Airway epithelial cell (primary cell): ENCODE measurements around the gene HRC. TPM values are rescaled to one million over a fixed set of nuclear protein-coding genes. Genes with fewer than 3 reads are reported as not detected.

Experiments used
- total RNA-seq: library from RNA; depleted of rRNA; stranded (reverse); fragments of >200 nt; gene quantifications from 2 replicates; pipeline ENCODE4 v1.2.3, GENCODE V29; 2015

The HRC gene
- not detected in 2 replicates for total RNA-seq

GRCh38 chr19:49155005-49155819 is at the start of gene HRC:
HRC (minus strand) TSS chr19:49155396; CDS start chr19:49155237, 159 bp downstream.

DNA sequence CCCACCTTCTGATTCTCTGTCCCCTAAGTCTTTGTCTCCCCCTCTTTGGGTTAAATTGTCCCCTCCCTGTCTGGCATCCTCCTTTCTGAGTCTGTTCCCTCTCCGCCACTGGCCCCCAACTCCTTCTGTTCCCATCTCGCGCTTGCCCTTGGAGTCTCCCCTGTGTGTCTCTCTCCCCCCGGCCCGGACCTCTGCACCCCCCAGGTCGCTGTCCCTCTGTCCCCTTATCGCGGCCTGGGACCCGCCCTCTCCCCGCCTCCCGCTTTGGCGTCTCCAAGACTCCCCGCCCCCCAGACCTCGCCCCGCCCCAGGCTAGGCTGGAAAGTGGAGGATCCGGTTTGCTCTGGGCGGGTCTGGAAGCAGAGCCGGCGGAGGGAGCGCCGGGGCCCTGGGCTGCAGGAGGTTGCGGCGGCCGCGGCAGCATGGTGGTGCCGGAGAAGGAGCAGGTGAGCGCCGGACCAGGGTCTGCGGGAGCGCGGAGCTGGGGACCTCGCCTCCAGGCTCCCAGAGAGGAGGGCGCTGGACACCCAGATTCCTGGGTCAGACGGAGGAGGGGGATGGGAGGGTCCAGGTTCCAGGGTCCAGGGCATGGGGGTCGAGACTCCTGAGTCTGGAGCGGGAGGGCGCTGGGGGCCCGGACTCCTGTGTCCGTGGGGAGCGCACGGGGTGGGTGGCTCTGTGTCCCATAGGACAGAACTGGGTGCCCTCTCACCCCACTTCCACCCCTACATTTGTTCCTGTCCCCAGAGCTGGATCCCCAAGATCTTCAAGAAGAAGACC is 2.4 kb upstream of the HRC start, which contains the start of gene TRPM4:
Gene TRPM4 (plus strand): TSS at position 348 of the 780 bp plus-strand sequence. CDS start 75 bp downstream, at position 423.

GRCh38 chr19:49119411-49120324 is 35.5 kb downstream of the HRC start, which contains the start of gene PPFIA3:
PPFIA3 (plus strand) TSS chr19:49119544; CDS start chr19:49127874, 8,330 bp downstream.

DNA sequence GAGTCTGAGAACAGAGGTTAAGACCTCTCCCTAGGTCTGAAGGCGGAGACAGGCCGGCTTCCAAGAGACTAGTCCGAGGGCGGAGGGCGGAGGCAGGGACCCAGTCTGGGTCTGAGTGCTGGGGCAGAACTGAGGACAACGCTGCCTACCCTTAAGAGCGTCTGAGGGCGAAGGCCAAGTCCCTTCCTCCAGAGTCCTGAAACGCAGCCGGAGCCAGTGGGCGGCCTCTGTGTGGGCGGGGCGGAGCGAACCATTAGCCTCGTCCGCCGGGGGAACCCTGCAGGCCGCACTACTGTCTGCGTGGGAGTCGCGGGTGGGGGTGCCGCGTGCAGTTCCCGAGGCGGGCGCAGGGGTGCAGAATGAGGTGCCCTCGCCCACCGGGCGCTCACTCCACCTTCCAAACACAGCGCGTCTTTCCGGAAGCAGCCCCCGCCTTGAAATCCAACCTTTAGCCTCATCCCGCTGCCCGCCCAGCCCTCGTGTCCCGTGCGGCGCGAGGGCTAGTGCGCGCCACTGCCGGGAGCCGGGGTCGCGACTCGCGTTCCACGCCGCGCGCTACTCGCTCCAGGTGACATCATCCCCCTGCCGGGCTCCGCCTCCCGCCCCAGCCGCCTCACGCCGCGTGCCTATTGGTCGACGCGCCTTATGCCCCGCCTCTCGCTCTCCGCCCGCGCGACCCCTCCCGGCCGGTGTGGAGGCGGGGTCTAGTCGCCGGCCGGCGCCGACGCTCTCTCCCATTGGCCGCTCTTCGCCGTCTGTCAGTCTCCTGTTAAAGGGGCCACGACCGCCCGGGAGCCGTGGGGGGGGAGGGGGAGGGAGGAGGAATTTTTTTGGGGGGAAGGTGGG is 36.4 kb downstream of the HRC start, which contains the start of gene C19orf73:
Gene C19orf73 (minus strand): TSS at position 579 of the 846 bp plus-strand sequence. CDS start 121 bp downstream, at position 458.

GRCh38 chr19:49113762-49114629 is 41.2 kb downstream of the HRC start, which contains the start of gene LIN7B:
LIN7B (plus strand) TSS chr19:49114370; CDS start chr19:49114405, 35 bp downstream.

Other genes starting within 250 kb of the HRC start
- 0.33 and 1.1 TPM in 2 replicates for gene DHDH, start 221.7 kb downstream of the HRC start, total RNA-seq
- gene BAX, start 200.5 kb downstream of the HRC start, total RNA-seq = 74.6 and 94.5 TPM in 2 replicates
- gene FTL, start 190.1 kb downstream of the HRC start, total RNA-seq = 788 and 1,050 TPM in 2 replicates
- gene GYS1, start 162.1 kb downstream of the HRC start, total RNA-seq = 63.5 and 69.1 TPM in 2 replicates
- gene RUVBL2, start 161.5 kb downstream of the HRC start, total RNA-seq = 300 and 321 TPM in 2 replicates
- gene LHB, start 138.3 kb downstream of the HRC start, total RNA-seq = not detected in 2 replicates
- not detected in 2 replicates for gene CGB3, start 131.1 kb downstream of the HRC start, total RNA-seq
- 0.49 and 1.3 TPM in 2 replicates for gene CGB2, start 123.5 kb downstream of the HRC start, total RNA-seq
- gene CGB1, start 118.5 kb downstream of the HRC start, total RNA-seq = 2.4 TPM in 1 of 2 replicates, not detected in the other
- gene CGB5, start 111.5 kb downstream of the HRC start, total RNA-seq = not detected in 2 replicates
- 0.37 TPM in 1 of 2 replicates, not detected in the other for gene CGB8, start 106.3 kb downstream of the HRC start, total RNA-seq
- 0.23 and 2.3 TPM in 2 replicates for gene CGB7, start 97.6 kb downstream of the HRC start, total RNA-seq
- 5.6 and 6.5 TPM in 2 replicates for gene NTF4, start 90.6 kb downstream of the HRC start, total RNA-seq
- gene KCNA7, start 82.7 kb downstream of the HRC start, total RNA-seq = not detected in 2 replicates
- 208 and 217 TPM in 2 replicates for gene SNRNP70, start 69.9 kb downstream of the HRC start, total RNA-seq
- 10.3 and 10.5 TPM in 2 replicates for gene LIN7B, start 41.0 kb downstream of the HRC start, total RNA-seq
- 4.0 and 11.2 TPM in 2 replicates for gene C19orf73, start 36.3 kb downstream of the HRC start, total RNA-seq
- 9.9 and 12.8 TPM in 2 replicates for gene PPFIA3, start 35.9 kb downstream of the HRC start, total RNA-seq
- gene TRPM4, start 2.4 kb upstream of the HRC start, total RNA-seq = 19.6 and 20.2 TPM in 2 replicates
- gene SLC6A16, start 169.8 kb upstream of the HRC start, total RNA-seq = not detected in 2 replicates
- not detected in 2 replicates for gene CD37, start 180.0 kb upstream of the HRC start, total RNA-seq
- gene TEAD2, start 207.0 kb upstream of the HRC start, total RNA-seq = 29.8 and 32.4 TPM in 2 replicates
- gene DKKL1, start 208.5 kb upstream of the HRC start, total RNA-seq = 0.14 TPM in 1 of 2 replicates, not detected in the other
- gene KASH5, start 232.9 kb upstream of the HRC start, total RNA-seq = not detected in 2 replicates